BE2C (cell line): ENCODE measurements around the gene LRRC42.

Experiments
- DNase-seq: peaks from one replicate; pipeline ENCODE4 v3.0.0-alpha.2; 2020
- H3K27me3 ChIP-seq: fragments of 250-450 bp; sonication (Bioruptor Pico); 2 replicates; pipeline ENCODE4 v1.5.1; 2020; ENCODE audit warnings: mild to moderate bottlenecking
- H3K36me3 ChIP-seq: fragments of 250-450 bp; sonication (Bioruptor Pico); 2 replicates; pipeline ENCODE4 v1.5.1; 2020; ENCODE audit warnings: mild to moderate bottlenecking
- H3K4me1 ChIP-seq: fragments of 250-450 bp; sonication (Bioruptor Pico); 2 replicates; pipeline ENCODE4 v1.5.1; 2020
- H3K4me3 ChIP-seq: 2 replicates; pipeline ENCODE4 v1.5.1; 2011; ENCODE audit warnings: low read depth, low read length
- H3K9me3 ChIP-seq: fragments of 250-450 bp; sonication (Bioruptor Pico); 2 replicates; pipeline ENCODE4 v1.5.1; 2020
- TF ChIP-seq, protein P1 (sequence below): IDR thresholded peaks from 2 replicates; pipeline ENCODE4 v1.5.1; 2012; ENCODE audit warnings: mild to moderate bottlenecking, low read depth, low read length

LRRC42 gene

DNA sequence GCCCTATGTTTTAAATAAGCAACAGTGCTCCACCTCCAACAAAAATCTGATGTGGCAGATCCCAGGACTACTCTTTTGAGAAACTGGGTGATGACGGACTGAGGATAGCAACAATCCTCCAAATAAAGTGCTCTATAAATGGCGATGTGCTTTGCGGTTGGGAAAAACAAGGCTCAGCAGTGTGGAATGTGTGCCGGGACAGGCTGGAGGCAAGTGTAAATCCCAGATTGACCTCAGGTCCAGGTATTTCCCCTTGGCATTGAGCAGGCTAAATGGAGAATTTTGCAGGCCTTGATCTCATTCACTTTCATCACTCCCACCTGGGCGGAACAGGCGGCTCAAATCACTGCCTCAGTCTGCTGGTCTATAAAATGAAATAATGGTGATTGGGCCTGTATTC is 35.1 kb downstream of the LRRC42 start:
- Histone ChIP-seq H3K4me1 (no peaks in the 10 kb centered on the region), H3K36me3 (no peaks in the 10 kb centered on the region), H3K27me3 (no peaks in the 10 kb centered on the region), H3K9me3 (no peaks in the 10 kb centered on the region), H3K4me3 (no peak overlapping the region)
- DNase-seq: no peak
- TF ChIP-seq, protein P1, sequence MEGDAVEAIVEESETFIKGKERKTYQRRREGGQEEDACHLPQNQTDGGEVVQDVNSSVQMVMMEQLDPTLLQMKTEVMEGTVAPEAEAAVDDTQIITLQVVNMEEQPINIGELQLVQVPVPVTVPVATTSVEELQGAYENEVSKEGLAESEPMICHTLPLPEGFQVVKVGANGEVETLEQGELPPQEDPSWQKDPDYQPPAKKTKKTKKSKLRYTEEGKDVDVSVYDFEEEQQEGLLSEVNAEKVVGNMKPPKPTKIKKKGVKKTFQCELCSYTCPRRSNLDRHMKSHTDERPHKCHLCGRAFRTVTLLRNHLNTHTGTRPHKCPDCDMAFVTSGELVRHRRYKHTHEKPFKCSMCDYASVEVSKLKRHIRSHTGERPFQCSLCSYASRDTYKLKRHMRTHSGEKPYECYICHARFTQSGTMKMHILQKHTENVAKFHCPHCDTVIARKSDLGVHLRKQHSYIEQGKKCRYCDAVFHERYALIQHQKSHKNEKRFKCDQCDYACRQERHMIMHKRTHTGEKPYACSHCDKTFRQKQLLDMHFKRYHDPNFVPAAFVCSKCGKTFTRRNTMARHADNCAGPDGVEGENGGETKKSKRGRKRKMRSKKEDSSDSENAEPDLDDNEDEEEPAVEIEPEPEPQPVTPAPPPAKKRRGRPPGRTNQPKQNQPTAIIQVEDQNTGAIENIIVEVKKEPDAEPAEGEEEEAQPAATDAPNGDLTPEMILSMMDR: no peak

DNA sequence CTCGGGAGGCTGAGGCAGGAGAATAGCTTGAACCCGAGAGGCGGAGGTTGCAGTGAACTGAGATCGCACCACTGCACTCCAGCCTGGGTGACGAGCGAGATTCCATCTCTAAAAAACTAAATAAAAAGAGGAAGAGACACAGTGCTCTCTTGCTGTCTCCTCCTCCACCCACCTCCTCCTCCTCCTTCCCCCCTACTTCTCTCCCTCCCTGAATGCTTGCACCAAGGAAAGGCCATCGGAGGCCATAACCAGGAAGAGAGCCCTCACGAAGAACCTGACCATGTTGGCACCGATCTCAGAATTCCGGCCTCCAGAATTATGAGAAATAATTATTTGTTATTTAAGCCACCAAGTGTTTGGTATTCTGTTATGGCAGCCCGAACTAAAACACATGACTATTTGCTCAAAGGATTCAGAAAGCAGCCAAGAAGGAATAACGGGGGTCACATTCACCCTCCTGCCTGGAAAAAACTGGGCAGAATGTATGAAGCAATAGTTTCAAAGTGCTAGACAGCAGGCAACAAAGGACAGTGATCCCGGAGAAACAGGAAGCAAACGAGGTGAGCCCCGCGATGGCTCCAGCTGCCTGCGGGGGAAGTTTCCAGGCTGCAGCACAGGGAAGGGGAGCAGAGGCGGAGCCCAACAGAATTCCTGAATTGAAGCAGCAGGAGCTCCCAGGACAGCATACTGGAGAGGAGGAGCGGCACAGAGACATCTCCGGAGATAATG is 36.0 kb downstream of the LRRC42 start:
- Histone ChIP-seq H3K4me3 (no peak overlapping the region), H3K36me3 (no peaks in the 10 kb centered on the region), H3K9me3 (no peaks in the 10 kb centered on the region), H3K27me3 (no peaks in the 10 kb centered on the region), H3K4me1 (no peaks in the 10 kb centered on the region)
- TF ChIP-seq, protein P1: no peak
- no peak for DNase-seq

DNA sequence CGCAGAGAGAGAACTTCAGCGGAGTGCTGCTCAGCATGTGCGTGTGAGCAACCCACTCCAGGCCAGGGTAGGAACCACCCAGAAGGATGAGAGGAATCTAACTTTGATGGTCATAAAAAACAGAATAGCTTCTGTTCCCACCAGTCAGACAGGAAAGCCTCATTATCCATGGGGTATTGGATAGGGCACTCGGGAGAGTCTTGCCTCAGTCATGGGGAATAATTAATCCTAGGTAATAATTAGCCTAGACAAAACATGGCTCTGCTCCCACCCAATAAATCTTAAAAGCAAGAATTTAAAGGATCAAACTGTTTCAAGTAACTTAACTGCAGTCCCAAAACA is 36.6 kb downstream of the LRRC42 start:
- no peak for DNase-seq

DNA sequence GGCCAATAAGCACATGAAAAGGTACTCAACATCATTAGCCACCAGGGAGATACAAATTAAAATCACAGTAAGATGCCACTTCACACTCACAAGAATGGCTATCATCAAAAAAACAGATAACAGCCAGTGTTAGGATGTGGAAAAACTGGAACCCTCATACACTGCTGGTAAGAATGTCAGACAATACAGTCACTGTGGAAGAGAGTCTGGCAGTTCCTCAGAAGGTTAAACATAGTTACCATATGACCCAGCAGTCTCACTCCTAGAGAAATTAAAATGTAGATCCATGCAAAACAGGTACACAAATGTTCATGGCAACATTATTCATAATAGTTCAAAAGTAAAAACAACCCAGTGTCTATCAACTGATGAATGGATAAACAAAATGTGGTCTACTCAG is 38.6 kb downstream of the LRRC42 start:
- Histone ChIP-seq H3K27me3 (no peaks in the 10 kb centered on the region), H3K36me3 (no peaks in the 10 kb centered on the region), H3K9me3 (no peaks in the 10 kb centered on the region), H3K4me1 (no peaks in the 10 kb centered on the region), H3K4me3 (no peak overlapping the region)
- TF ChIP-seq, protein P1: no peak
- no peak for DNase-seq

More for the DNA sequence above, 36.6 kb downstream of the LRRC42 start:
- Histone ChIP-seq H3K4me1 (no peaks in the 10 kb centered on the region), H3K9me3 (no peaks in the 10 kb centered on the region), H3K27me3 (no peaks in the 10 kb centered on the region), H3K36me3 (no peaks in the 10 kb centered on the region), H3K4me3 (no peak overlapping the region)
- TF ChIP-seq, protein P1: no peak

DNA sequence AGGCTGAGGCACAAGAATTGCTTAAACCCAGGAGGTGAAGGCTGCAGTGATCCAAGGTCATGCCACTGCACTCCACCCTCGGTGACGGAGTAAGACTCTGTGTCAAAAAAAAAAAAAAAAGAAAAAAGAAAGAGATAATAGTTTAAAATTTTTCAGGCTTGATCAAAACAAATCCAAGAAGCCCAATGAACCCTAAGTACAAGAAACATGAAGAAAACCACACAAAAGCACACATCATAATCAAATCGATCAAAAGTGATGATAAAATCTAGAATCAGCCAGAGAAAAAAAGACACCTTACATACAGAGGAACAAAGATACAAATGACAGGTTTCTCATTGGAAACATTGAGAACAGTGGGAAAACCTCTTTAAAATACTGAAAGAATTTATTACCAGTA is 40.3 kb downstream of the LRRC42 start:
- no peaks in the 10 kb centered on the region for H3K4me1 ChIP-seq
- DNase-seq: no peak
- no peak overlapping the region for H3K4me3 ChIP-seq
- TF ChIP-seq, protein P1: no peak
- H3K9me3 ChIP-seq: no peaks in the 10 kb centered on the region
- no peaks in the 10 kb centered on the region for H3K36me3 ChIP-seq
- no peaks in the 10 kb centered on the region for H3K27me3 ChIP-seq

DNA sequence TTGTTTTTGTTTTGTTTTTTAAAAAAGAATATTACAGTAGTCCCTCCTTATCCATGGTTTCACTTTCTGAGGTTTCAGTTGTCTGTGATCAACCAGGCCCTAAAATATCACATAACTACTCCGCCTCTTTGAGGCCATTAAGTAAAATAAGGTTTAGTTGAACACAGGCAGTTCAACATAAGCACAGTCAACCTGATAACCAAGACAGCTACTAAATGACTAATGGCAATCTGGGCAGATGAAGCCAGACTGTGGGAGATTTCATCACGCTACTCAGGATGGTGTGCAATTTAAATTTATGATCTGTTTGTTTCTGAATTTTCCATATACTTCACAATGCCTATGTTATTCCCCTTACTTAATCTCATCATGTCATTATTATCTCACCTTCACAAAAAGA is 41.7 kb downstream of the LRRC42 start:
- H3K27me3 ChIP-seq: no peaks in the 10 kb centered on the region
- no peak for DNase-seq
- H3K36me3 ChIP-seq: no peaks in the 10 kb centered on the region
- TF ChIP-seq, protein P1: no peak
- no peak overlapping the region for H3K4me3 ChIP-seq
- no peaks in the 10 kb centered on the region for H3K4me1 ChIP-seq
- H3K9me3 ChIP-seq: no peaks in the 10 kb centered on the region
